Hematopoietic multipotent progenitor cell treated with erythropoietin and hydrocortisone succinate and interleukin-3 and kit ligand, for 8 days (in vitro differentiated cells): Measurements from ENCODE around the gene SLC17A9.

Source experiments
- DNase-seq: peaks from one replicate; pipeline ENCODE4 v3.0.0-alpha.2; 2015

SLC17A9 gene

GRCh38 chr20:62952373-62952967 is at the start of gene SLC17A9:
TSS of gene SLC17A9 (plus strand) at chr20:62952709. CDS start at chr20:62952831, 122 bp downstream.
- DNase-seq = peak; percentile 85

GRCh38 chr20:62902926-62903615 is 49.4 kb upstream of the SLC17A9 start:
- DNase-seq = no peak

DNA sequence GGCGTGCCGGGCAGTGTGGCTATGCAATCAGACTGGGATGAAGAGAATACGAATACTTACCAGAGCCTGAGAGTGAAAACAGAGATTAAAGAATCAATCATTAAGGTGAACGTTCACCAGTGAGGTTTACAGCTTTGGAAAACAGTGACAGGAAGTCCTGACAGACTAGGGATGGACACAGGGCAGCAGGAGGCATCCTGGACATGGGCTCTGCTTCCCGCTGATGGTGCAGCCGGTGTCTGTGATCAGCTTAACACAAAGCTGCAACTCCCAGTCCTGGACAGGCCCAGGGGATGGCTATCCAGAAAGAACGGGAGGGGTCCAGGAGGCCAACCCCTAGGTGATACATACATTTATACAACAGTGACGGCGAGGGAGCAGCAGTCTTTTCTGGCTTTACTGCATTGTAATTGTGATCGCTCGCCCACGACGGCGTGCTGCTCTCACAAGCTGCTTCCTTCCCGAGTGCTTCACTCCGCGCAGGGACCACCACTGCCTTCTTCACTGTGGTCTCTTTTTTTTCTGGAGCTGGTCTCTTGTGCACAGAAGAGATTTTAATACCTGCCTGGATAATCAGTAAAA is 46.9 kb upstream of the SLC17A9 start:
- no peak for DNase-seq

DNA sequence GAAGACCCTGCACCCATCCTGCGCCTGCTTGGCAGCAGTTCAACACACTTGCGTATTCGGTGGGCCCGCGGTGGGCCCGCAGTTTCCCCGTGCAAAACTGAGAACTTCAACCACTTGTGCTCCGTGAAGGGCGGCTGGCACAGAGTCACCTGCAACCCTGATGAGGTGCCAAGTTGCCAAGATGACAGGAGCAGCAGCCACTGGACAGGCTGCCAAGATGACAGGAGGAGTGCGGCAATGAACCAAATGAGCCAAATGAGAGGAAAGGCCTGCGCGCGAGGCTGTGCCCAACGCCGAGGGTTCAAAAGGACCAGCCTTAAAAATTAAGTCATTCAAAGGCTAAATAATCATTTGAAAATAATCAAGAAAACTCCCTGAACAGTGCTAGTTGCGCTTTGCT is 46.3 kb upstream of the SLC17A9 start:
- no peak for DNase-seq

GRCh38 chr20:62906647-62907375 is 45.7 kb upstream of the SLC17A9 start:
- DNase-seq = no peak

DNA sequence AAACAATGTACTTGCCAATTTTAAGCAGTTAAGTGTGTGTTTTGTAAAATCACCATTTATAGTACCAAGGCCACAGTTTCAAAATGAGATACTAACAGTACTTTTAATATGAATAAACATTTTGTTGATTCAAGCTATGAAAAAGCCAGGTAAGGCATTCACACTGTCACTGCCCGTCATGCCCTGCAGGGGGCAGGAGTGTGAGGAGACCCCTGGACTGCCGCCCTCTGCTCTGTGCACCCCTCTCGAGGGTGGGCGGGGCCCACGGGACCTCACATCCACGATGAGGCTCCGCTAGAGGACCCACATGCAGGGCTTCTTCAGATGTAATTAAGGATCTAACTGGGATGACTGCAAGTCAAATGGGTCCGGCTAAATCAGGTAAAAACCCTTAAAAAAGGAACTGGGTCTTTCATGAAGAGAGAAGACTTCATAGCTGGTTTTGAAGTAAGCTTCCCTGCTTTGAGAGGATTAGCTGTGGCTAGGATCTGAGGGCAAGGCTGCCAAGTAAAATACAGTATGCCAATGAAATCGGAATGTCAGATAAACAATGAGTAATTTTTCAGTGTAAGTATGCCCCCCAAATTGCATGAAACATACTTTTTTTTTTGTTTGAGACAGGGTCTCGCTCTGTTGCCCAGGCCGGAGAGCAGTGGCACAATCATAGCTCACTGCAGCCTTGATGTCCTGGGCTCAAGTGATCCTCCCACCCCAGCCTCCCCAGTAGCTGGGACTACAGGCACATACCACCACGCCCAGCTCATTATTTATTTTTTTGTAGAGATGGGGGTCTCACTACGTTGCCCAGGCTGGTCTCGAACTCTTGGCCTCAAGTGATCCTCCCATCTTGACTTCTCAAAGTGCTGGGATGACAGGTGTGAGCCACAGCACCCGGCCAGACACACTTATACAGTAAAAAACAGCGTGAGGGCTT is 44.9 kb upstream of the SLC17A9 start:
- peak; percentile 23 for DNase-seq

DNA sequence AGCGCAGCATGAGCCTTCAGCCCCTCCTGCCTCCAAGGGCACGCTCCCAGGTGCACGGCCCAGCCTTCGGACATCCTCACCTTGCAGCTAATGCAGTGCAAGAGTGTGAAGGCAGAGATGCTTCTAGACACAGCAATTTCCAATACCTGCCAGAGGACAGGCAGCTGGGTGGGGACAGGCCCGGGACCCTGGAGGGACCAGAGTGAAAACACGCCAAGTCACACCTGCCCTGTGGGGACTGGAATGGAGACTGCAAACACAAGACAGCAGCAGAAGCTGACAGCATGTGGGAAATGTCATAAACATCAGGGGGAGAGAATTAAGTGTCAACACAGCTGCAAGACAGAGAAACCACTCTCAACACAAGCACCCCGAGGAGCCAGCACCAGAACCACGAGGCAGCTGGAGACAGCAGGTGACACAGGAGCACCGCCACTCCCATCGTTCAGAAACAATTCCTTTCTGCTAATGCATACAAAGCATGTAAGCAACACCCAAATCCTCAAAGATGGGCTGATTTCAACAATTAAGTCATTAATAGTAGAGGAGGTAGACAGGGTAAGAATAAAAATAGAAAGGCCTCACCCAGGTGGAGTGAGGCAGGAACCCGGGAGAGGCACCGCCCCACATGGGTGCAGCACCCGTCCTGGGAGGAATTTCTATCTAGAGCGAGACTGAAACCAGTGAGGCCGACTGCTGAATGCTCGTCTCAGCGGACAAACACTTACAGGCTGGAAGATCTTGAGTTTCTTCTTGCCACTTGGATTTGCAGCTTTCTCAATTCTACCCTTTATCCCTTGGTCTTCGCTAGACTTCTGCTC is 43.3 kb upstream of the SLC17A9 start:
- no peak for DNase-seq

DNA sequence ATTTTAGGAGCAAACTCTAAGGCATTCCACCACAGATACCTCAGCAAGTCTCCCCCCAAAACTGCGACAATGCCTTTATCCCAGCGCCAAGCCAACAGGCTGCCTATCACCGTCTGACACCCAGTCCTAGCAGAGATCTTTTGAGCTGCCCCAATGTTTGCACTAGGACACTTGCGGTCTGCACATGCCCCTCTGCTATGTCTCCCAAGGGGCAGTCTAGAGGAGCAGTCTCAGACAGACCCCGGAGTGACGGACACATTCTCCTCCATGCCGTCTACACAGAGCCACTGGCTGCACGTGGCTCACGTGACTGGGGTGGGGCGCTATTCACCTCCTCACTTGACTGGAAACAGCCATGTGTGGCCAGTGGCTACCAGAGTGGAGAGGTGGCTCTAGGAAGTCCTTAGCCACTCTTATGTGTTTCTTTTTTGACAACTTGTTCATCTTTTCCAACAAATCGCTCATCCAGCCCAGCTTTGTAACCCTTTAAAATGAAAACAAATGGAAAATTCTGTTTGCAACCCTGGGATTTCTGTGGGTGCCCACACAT is 42.2 kb upstream of the SLC17A9 start:
- DNase-seq = no peak

- no peak for DNase-seq
Measured at GRCh38 chr20:62910777-62911497, 41.6 kb upstream of the SLC17A9 start.

- no peak for DNase-seq
Measured at GRCh38 chr20:62911701-62912280, 40.7 kb upstream of the SLC17A9 start.

GRCh38 chr20:62913043-62913630 is 39.4 kb upstream of the SLC17A9 start:
- no peak for DNase-seq

DNA sequence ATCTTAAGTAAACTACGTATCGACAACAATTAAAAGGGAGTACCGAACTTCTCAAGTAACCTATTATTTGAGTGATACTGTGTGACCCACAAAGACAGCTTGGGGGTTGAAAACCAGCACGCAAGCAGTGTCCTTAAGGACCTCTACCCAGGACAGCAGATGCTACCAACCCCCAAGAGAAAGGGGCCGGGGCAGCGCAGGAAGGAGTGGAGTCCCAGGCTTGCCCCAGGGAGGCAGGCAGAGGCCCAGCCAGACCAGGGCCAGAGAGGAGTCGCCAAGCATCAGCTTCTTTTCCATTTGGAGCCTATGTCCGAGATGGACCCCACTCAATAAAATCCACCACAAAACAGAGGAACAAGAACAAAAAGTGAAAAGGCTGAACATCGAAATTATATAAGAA is 38.1 kb upstream of the SLC17A9 start:
- DNase-seq = no peak

- DNase-seq = peak; percentile 63
Measured at GRCh38 chr20:62914970-62915457, 37.5 kb upstream of the SLC17A9 start.

GRCh38 chr20:62916703-62917476 is 35.6 kb upstream of the SLC17A9 start:
- no peak for DNase-seq

GRCh38 chr20:62917720-62918119 is 34.8 kb upstream of the SLC17A9 start:
- no peak for DNase-seq

GRCh38 chr20:62918147-62918546 is 34.4 kb upstream of the SLC17A9 start:
- DNase-seq = no peak

DNA sequence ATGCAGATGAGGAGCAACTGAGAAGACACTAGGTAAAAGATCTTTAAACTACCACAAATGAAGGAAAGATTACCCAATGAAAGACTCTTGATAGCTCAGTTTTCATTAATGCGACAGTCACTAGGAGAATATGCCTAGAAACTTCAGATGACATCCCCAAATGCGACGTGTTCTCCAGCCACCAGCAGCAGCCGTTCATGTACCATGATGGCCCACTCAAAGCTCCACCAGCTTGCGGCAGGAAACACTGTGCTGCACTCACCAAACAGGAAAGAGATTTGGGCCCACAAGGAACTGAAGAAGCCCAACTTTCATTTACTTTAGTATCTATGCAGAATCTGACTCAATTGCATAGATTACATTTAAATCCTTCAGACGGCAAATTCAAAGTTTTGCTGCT is 33.7 kb upstream of the SLC17A9 start:
- no peak for DNase-seq

DNA sequence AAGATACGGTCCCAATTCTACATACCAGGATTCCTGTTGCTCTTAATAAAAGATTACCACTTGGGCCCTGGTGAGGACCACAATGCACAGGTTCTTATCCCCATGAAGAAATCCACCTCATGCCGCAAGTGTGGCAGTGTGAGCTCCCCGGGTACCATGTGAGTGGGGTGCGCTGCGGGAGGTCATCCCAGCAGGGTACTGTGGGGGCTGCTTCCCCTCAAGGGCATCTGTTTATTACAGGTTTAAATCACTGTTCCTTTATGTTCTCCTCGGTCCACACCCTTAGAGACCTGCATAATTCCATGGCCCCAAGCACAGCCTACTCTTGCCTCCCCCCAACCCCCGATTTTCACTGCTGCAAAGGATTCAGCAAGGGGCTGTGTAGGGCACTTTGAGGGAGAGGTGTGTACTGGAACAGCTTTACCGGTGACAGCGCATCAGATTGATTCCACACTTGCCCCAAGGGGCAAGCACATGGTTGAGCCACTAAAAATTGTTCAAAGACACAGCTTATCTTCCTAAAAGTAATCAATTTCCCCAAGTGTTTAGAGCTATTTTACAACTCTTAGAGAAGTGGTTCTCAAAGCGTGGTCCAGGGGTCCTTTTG is 32.4 kb upstream of the SLC17A9 start:
- no peak for DNase-seq
